Type B pancreatic cell (in vitro differentiated cells): ENCODE measurements around the gene SFR1. TPM values are rescaled to one million over a fixed set of nuclear protein-coding genes. Genes with fewer than 3 reads are reported as not detected.
A peak's percentile ranks its signal among the peaks of the same experiment; 100 is the strongest.

ENCODE experiments used
- DNase-seq: peaks from one replicate; pipeline ENCODE4 v3.0.0; 2021; ENCODE audit warnings: mixed read lengths; ENCODE audit not compliant: unreplicated experiment; ENCODE audit errors: extremely low spot score
- H3K27ac Mint-ChIP-seq: 2 replicates; pipeline ENCODE4 v1.8.0; 2021; ENCODE audit warnings: mild to moderate bottlenecking, mixed read lengths
- H3K27me3 Mint-ChIP-seq: 2 replicates; pipeline ENCODE4 v1.8.0; 2021; ENCODE audit warnings: mixed read lengths
- H3K36me3 Mint-ChIP-seq: 2 replicates; pipeline ENCODE4 v1.8.0; 2021; ENCODE audit warnings: mixed read lengths
- H3K4me1 Mint-ChIP-seq: one replicate; pipeline ENCODE4 v1.8.0; 2021; ENCODE audit warnings: mixed read lengths; ENCODE audit not compliant: unreplicated experiment
- H3K4me3 Mint-ChIP-seq: 2 replicates; pipeline ENCODE4 v1.8.0; 2021; ENCODE audit warnings: mild to moderate bottlenecking, mixed read lengths
- H3K9me3 Mint-ChIP-seq: 2 replicates; pipeline ENCODE4 v1.8.0; 2021; ENCODE audit warnings: mixed read lengths
- total RNA-seq: library from RNA; stranded (reverse); gene quantifications from 2 replicates; pipeline ENCODE4 v1.2.1, GENCODE V29; 2021; ENCODE audit warnings: low replicate concordance
- TF ChIP-seq, protein P1 (sequence below): fragments of 200-600 bp; sonication (generic); conservative IDR thresholded peaks from 2 replicates; pipeline ENCODE4 v1.5.0; 2021; ENCODE audit warnings: antibody characterized with exemption, mild to moderate bottlenecking

Gene SFR1
- total RNA-seq, 1 donor from 2014 or later = 11.6 TPM

GRCh38 chr10:104104926-104105325 lies 17.0 kb upstream of the SFR1 start:
- TF ChIP-seq, protein P1, sequence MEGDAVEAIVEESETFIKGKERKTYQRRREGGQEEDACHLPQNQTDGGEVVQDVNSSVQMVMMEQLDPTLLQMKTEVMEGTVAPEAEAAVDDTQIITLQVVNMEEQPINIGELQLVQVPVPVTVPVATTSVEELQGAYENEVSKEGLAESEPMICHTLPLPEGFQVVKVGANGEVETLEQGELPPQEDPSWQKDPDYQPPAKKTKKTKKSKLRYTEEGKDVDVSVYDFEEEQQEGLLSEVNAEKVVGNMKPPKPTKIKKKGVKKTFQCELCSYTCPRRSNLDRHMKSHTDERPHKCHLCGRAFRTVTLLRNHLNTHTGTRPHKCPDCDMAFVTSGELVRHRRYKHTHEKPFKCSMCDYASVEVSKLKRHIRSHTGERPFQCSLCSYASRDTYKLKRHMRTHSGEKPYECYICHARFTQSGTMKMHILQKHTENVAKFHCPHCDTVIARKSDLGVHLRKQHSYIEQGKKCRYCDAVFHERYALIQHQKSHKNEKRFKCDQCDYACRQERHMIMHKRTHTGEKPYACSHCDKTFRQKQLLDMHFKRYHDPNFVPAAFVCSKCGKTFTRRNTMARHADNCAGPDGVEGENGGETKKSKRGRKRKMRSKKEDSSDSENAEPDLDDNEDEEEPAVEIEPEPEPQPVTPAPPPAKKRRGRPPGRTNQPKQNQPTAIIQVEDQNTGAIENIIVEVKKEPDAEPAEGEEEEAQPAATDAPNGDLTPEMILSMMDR = no peak
- H3K4me3 Mint-ChIP-seq = no peak overlapping the region
- no peaks in the 10 kb centered on the region for H3K36me3 Mint-ChIP-seq
- no peak for DNase-seq
- H3K27ac Mint-ChIP-seq = no peak overlapping the region
- H3K27me3 Mint-ChIP-seq = peaks cover 5% of the 10 kb centered on the region
- no peaks in the 10 kb centered on the region for H3K4me1 Mint-ChIP-seq
- no peaks in the 10 kb centered on the region for H3K9me3 Mint-ChIP-seq

- no peak for DNase-seq
- no peak overlapping the region for H3K27ac Mint-ChIP-seq
Measured at GRCh38 chr10:104109908-104110662, 11.9 kb upstream of the SFR1 start.

DNA sequence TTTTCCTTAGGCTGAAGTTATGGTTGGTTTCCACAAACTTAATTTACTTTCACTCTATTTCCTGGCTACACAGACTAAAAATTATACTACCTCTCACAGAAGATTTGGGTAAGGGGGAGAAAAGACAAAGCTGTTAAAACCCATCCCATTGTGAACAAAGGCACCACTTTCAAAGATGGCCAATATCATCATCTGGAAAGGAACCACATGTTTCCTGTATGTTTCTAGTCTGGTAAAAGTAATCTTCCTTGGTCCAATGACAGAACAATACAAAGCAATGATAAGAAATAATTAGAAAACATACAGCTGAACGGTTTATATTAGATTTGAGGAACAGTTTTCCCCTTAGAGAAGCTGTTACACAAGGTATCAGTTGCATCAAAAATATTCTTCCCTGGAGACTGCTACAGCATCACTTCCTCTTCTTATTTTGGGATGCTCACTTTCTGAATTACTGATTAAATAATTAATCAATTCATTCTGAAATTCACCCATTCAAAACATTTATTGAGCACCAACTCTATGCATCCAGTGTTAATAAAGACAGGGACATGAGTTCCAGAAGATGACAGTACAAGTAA lies 8.5 kb upstream of the SFR1 start:
- Mint-ChIP-seq H3K27ac (no peak overlapping the region), H3K4me3 (no peak overlapping the region), H3K36me3 (no peaks in the 10 kb centered on the region), H3K27me3 (peaks cover 3% of the 10 kb centered on the region), H3K4me1 (peaks cover 3% of the 10 kb centered on the region), H3K9me3 (no peaks in the 10 kb centered on the region)
- TF ChIP-seq, protein P1 = no peak
- DNase-seq = no peak

More at GRCh38 chr10:104109908-104110662, 11.9 kb upstream of the SFR1 start:
- H3K36me3 Mint-ChIP-seq = no peaks in the 10 kb centered on the region
- TF ChIP-seq, protein P1 = no peak
- no peaks in the 10 kb centered on the region for H3K4me1 Mint-ChIP-seq
- H3K4me3 Mint-ChIP-seq = no peak overlapping the region
- no peaks in the 10 kb centered on the region for H3K9me3 Mint-ChIP-seq
- peaks cover 3% of the 10 kb centered on the region for H3K27me3 Mint-ChIP-seq

DNA sequence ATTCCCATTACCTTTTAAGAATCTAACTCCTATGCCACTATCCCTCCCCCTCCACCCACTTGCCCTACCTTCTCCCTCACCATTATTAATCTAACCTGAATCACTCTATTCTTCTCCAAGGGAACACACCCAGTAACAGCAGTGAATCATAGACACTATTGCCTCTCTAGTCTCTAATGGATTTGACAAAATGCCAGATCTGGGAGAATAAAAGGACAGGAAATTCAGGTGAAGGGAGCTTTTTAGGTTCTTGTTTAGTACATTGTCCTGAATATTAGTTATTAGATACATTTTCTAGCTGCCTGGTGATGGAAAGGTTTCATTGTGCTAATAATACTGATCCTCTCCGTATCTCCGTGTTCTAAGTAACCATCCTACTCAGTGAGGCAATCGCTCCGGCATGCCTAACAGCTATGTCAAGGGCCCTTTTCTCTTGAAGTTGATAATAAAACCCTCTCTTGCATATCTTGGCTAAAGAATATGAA lies 4.1 kb upstream of the SFR1 start:
- Mint-ChIP-seq H3K27me3 (no peaks in the 10 kb centered on the region), H3K9me3 (no peaks in the 10 kb centered on the region), H3K36me3 (no peaks in the 10 kb centered on the region), H3K4me3 (peak overlapping the region; percentile 18), H3K4me1 (peaks cover 23% of the 10 kb centered on the region), H3K27ac (peak overlapping the region; percentile 83)
- DNase-seq = no peak
- TF ChIP-seq, protein P1 = no peak

GRCh38 chr10:104119996-104120395 lies 2.0 kb upstream of the SFR1 start:
- H3K27ac Mint-ChIP-seq = peak overlapping the region; percentile 99
- TF ChIP-seq, protein P1 = no peak
- no peaks in the 10 kb centered on the region for H3K27me3 Mint-ChIP-seq
- H3K4me3 Mint-ChIP-seq = peak overlapping the region; percentile 57
- H3K4me1 Mint-ChIP-seq = peaks cover 31% of the 10 kb centered on the region
- H3K36me3 Mint-ChIP-seq = no peaks in the 10 kb centered on the region
- no peak for DNase-seq
- no peaks in the 10 kb centered on the region for H3K9me3 Mint-ChIP-seq
